RWPE1 (cell line): ENCODE data around the gene NRAP.

Source experiments
- CTCF ChIA-PET: fragments of 350-600 bp; sonication (Branson Sonifier 250); formaldehyde crosslinking; extraction: SDS; loops from one replicate; lab custom pipeline; 2021; lab: Yijun Ruan, JAX
- POLR2A ChIA-PET: fragments of 400-600 bp; formaldehyde crosslinking; extraction: SDS; loops from one replicate; lab custom pipeline; 2020; ENCODE audit warnings: antibody characterized with exemption; ENCODE audit not compliant: low non-redundant PET; lab: Yijun Ruan, JAX
- DNase-seq: peaks from one replicate; pipeline ENCODE4 v3.0.0; 2012; ENCODE audit warnings: low spot score
- H3K27ac ChIP-seq: fragments of 450-650 bp; 2 replicates; pipeline ENCODE4 v1.5.1; 2017
- CTCF ChIP-seq: fragments of 450-650 bp; conservative IDR thresholded peaks from 2 replicates; pipeline ENCODE4 v1.5.1; 2017; ENCODE audit warnings: low read depth, mild to moderate bottlenecking

Gene NRAP

GRCh38 chr10:113610631-113611601, 52.9 kb downstream of the NRAP start:
- no peak overlapping the region for H3K27ac ChIP-seq
- CTCF ChIA-PET: interaction anchor here (0.6 kb wide), 2 partner anchors 76 to 1540 kb away, joined by 3 to 4 read pairs; no protein-coding TSS in a partner anchor
- DNase-seq: no peak
- POLR2A ChIA-PET: no interaction called here
- no peak for TF ChIP-seq CTCF

- CTCF ChIA-PET: no interaction called here
These were observed 54.1 kb downstream of the NRAP start for GRCh38 chr10:113609704-113610108.

GRCh38 chr10:113605268-113605978, 58.4 kb downstream of the NRAP start:
- ChIA-PET CTCF (interaction anchor here (0.5 kb wide), 1 partner anchor 1725 kb away, joined by 4 read pairs; no protein-coding TSS in a partner anchor), POLR2A (no interaction called here)
- no peak overlapping the region for H3K27ac ChIP-seq
- no peak for TF ChIP-seq CTCF
- DNase-seq: no peak

More at GRCh38 chr10:113609704-113610108, 54.1 kb downstream of the NRAP start:
- no peak for DNase-seq
- TF ChIP-seq CTCF: no peak
- POLR2A ChIA-PET: no interaction called here
- no peak overlapping the region for H3K27ac ChIP-seq

GRCh38 chr10:113604572-113604971, 59.3 kb downstream of the NRAP start:
- CTCF ChIA-PET: no interaction called here

GRCh38 chr10:113603057-113603777, 60.6 kb downstream of the NRAP start:
- ChIA-PET POLR2A (no interaction called here), CTCF (no interaction called here)

More at GRCh38 chr10:113604572-113604971, 59.3 kb downstream of the NRAP start:
- POLR2A ChIA-PET: no interaction called here
- no peak for TF ChIP-seq CTCF
- no peak overlapping the region for H3K27ac ChIP-seq
- DNase-seq: no peak

More at GRCh38 chr10:113603057-113603777, 60.6 kb downstream of the NRAP start:
- TF ChIP-seq CTCF: no peak
- no peak for DNase-seq
- no peak overlapping the region for H3K27ac ChIP-seq
